A549 (cell line): Measurements from ENCODE around the gene MYO3A.

Experiments used
- CTCF ChIP-seq: fragments of >200 bp; sonication (Bioruptor Twin); formaldehyde crosslinking; IDR thresholded peaks from 3 replicates; pipeline ENCODE4 v1.5.1; 2016
- ELK1 ChIP-seq: fragments of 150-350 bp; IDR thresholded peaks from 2 replicates; pipeline ENCODE4 v1.6.1; 2014; ENCODE audit warnings: low read depth, mild to moderate bottlenecking, low read length
- EP300 ChIP-seq, 2 experiments: fragments of >200 bp; sonication (Bioruptor Twin); formaldehyde crosslinking; IDR thresholded peaks; 2 replicates in 1 of 2; 3 replicates in 1 of 2; pipeline ENCODE4 v1.6.1; 2016 to 2017
- HOXB13 ChIP-seq: fragments of 250-450 bp; sonication (Bioruptor Pico); IDR thresholded peaks from 2 replicates; pipeline ENCODE4 v1.5.0; 2020; ENCODE audit warnings: low read depth, mild to moderate bottlenecking, moderate library complexity
- JUN ChIP-seq, 2 experiments: fragments of >200 bp; sonication (Bioruptor Twin); formaldehyde crosslinking; IDR thresholded peaks; 2 replicates in 1 of 2; 3 replicates in 1 of 2; pipeline ENCODE4 v1.6.1; 2016 to 2017
- MAFK ChIP-seq: fragments of 450-650 bp; IDR thresholded peaks from 2 replicates; pipeline ENCODE4 v1.6.1; 2014; ENCODE audit not compliant: partially characterized antibody
- MAX ChIP-seq: IDR thresholded peaks from 2 replicates; pipeline ENCODE4 v1.6.1; 2012
- NR3C1 ChIP-seq: fragments of >200 bp; sonication (Bioruptor Twin); formaldehyde crosslinking; IDR thresholded peaks from 3 replicates; pipeline ENCODE4 v1.6.1; 2017
- PHF8 ChIP-seq: fragments of 200-600 bp; sonication (generic); IDR thresholded peaks from 2 replicates; pipeline ENCODE4 v1.6.1; 2016; ENCODE audit warnings: low read depth, mild to moderate bottlenecking, antibody characterized with exemption, moderate library complexity, borderline replicate concordance
- POLR2A ChIP-seq: IDR thresholded peaks from 2 replicates; pipeline ENCODE4 v1.6.1; 2012; ENCODE audit warnings: mild to moderate bottlenecking, low read length
- REST ChIP-seq: fragments of 200-600 bp; sonication (generic); IDR thresholded peaks from 2 replicates; pipeline ENCODE4 v1.6.1; 2016; ENCODE audit warnings: antibody characterized with exemption, mild to moderate bottlenecking, moderate library complexity
- SMC3 ChIP-seq: fragments of >200 bp; sonication (Bioruptor Twin); formaldehyde crosslinking; IDR thresholded peaks from 3 replicates; pipeline ENCODE4 v1.6.1; 2018; ENCODE audit warnings: inconsistent platforms
- USF2 ChIP-seq: fragments of 450-650 bp; IDR thresholded peaks from 2 replicates; pipeline ENCODE4 v1.6.1; 2014; ENCODE audit warnings: antibody characterized with exemption

- TF ChIP-seq ELK1 (no peak), CTCF (no peak), REST (no peak), EP300 (IDR thresholded peaks at IDR 0.05) (no peak), NR3C1 (no peak), SMC3 (no peak), MAFK (no peak), PHF8 (no peak), USF2 (no peak), HOXB13 (no peak), MAX (no peak), POLR2A (no peak), JUN (IDR thresholded peaks at IDR 0.05) (no peak)
Observed at GRCh38 chr10:26087666-26088065, 153.6 kb downstream of the MYO3A start.
